BJ (cell line): ENCODE measurements around the gene SETD1B. TPM values are rescaled to one million over a fixed set of nuclear protein-coding genes. Genes with fewer than 3 reads are reported as not detected.

Source experiments
- CTCF ChIA-PET: fragments of 350-600 bp; formaldehyde crosslinking; extraction: SDS; loops from one replicate; lab custom pipeline; 2021; ENCODE audit warnings: antibody characterized with exemption, inconsistent platforms; lab: Yijun Ruan, JAX
- POLR2A ChIA-PET: fragments of 300-600 bp; sonication (Branson Sonifier 250); formaldehyde crosslinking; extraction: SDS; loops from one replicate; lab custom pipeline; 2021; ENCODE audit warnings: antibody characterized with exemption; lab: Charles Lee
- DNase-seq: peaks from one replicate; pipeline ENCODE4 v3.0.0-alpha.2; 2011; ENCODE audit warnings: low read depth
- H3K27me3 ChIP-seq: 2 replicates; pipeline ENCODE4 v1.6.0; 2011; ENCODE audit warnings: low read length; ENCODE audit not compliant: control insufficient read depth, insufficient read depth
- H3K36me3 ChIP-seq: 2 replicates; pipeline ENCODE4 v1.5.1; 2011; ENCODE audit warnings: low read length; ENCODE audit not compliant: control insufficient read depth, insufficient read depth
- H3K4me3 ChIP-seq: 2 replicates; pipeline ENCODE4 v1.5.1; 2011; ENCODE audit warnings: low read depth, mild to moderate bottlenecking, control low read depth, low read length
- CTCF ChIP-seq: IDR thresholded peaks from 2 replicates; pipeline ENCODE4 v1.5.1; 2011; ENCODE audit warnings: low read depth, mild to moderate bottlenecking, control low read depth, inconsistent platforms, low read length, moderate library complexity; ENCODE audit not compliant: insufficient read depth
- polyA plus RNA-seq: library from polyadenylated mRNA; depleted of rRNA; stranded (reverse); fragments of >200 nt; gene quantifications from 2 replicates; pipeline ENCODE4 v1.2.3, GENCODE V29; 2011

Gene SETD1B
- polyA plus RNA-seq, 1 experiment: 0.85 TPM

GRCh38 chr12:121838126-121838525, 34.3 kb downstream of the SETD1B start:
- ChIA-PET CTCF (interaction anchor here (0.7 to 6.6 kb wide), 3 partner anchors 11 to 44 kb away, joined by 3 to 27 read pairs (median 14); partner anchors contain the start of gene RHOF), POLR2A (no interaction called here)
- TF ChIP-seq CTCF: no peak
- Histone ChIP-seq H3K4me3 (no peak overlapping the region), H3K36me3 (no peaks in the 10 kb centered on the region; the same call in 1 of the 2 replicates), H3K27me3 (no peaks in the 10 kb centered on the region)
- DNase-seq: no peak

DNA sequence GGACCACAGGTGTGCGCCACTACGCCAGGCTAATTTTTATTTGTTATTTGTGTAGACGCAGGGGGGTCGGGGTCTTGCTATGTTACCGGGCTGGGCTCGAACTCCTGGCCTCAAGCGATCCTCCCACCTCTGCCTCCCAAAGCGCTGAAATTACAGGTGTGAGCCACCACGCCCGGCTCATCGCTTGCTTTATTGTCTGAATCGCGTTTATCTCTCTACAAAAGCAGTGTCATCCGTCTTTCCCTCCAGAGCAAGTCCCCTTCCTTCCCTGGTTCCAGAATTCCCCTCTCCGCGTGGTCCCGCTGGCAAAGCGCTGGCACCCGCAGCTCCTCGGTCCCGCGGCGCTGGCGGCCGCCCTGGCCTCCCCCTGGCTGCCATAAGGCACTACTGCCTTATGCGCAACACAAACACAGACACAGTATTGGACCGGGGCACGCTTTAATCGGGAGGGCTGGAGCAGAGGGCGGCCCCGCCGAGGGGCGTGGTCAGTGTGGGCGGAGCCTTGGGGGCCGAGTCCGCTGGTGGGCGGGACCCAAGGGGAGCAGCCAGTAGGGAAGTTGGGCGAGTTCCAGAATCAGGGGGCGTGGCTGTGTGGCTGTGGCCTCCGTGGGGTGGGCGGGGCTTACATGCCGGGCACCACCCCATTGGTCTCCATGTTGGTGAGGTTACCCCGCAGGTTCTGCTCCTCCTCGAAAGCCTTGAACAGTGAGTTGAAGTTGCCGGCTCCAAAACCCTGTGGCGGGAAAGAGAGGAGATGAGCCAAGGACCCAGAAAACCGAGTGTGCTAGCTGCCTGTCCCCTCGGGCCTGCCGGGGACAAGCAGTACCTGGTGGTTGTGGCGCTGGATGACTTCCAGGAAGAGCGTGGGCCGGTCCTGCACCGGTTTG, 35.5 kb downstream of the SETD1B start:
- POLR2A ChIA-PET: interaction anchor here (1.0 kb wide), 1 partner anchor 36 kb away, joined by 4 read pairs; no protein-coding TSS in a partner anchor
- peak; percentile 65 for TF ChIP-seq CTCF
- Histone ChIP-seq H3K36me3 (no peaks in the 10 kb centered on the region; the same call in 1 of the 2 replicates), H3K4me3 (peak overlapping the region; percentile 59), H3K27me3 (no peaks in the 10 kb centered on the region)
- peak; percentile 81 for DNase-seq
- CTCF ChIA-PET: interaction anchor here (0.6 to 6.6 kb wide), 3 partner anchors 12 to 50 kb away, joined by 5 to 27 read pairs (median 14); partner anchors contain the start of gene RHOF

- no peak for DNase-seq
- ChIA-PET CTCF (interaction anchor here (0.6 to 6.6 kb wide), 3 partner anchors 29 to 49 kb away, joined by 3 to 27 read pairs (median 5); partner anchors contain the start of gene RHOF), POLR2A (no interaction called here)
- H3K27me3 ChIP-seq: no peaks in the 10 kb centered on the region
- no peaks in the 10 kb centered on the region; the same call in 1 of the 2 replicates for H3K36me3 ChIP-seq
- H3K4me3 ChIP-seq: peak overlapping the region; percentile 59
- no peak for TF ChIP-seq CTCF
Measured at GRCh38 chr12:121839993-121840761, 36.4 kb downstream of the SETD1B start.

- ChIA-PET CTCF (interaction anchor here (0.6 to 3.5 kb wide), 5 partner anchors 16 to 49 kb away, joined by 3 to 17 read pairs (median 3); partner anchors contain the start of genes HPD and RHOF), POLR2A (no interaction called here)
- H3K36me3 ChIP-seq: no peaks in the 10 kb centered on the region
- H3K4me3 ChIP-seq: no peak overlapping the region
- no peak for TF ChIP-seq CTCF
- no peaks in the 10 kb centered on the region for H3K27me3 ChIP-seq
- no peak for DNase-seq
Measured at GRCh38 chr12:121843236-121843982, 39.6 kb downstream of the SETD1B start.
